AG09319 (cell line): ENCODE results near the gene ATP8B1.
"Not testable (repeated sequence)": the region's sequence is repeated elsewhere in the genome, so short reads cannot be mapped to it uniquely, and the experiment has no call there.

ENCODE experiments used
- DNase-seq: peaks from one replicate; pipeline ENCODE4 v3.0.0-alpha.2; 2010; ENCODE audit warnings: low read depth; ENCODE audit errors: extremely low read depth
- TF ChIP-seq, protein P1 (sequence below): IDR thresholded peaks from 2 replicates; pipeline ENCODE4 v1.5.1; 2011; ENCODE audit warnings: low read depth, mild to moderate bottlenecking, inconsistent platforms, low read length, moderate library complexity

ATP8B1 gene

DNA sequence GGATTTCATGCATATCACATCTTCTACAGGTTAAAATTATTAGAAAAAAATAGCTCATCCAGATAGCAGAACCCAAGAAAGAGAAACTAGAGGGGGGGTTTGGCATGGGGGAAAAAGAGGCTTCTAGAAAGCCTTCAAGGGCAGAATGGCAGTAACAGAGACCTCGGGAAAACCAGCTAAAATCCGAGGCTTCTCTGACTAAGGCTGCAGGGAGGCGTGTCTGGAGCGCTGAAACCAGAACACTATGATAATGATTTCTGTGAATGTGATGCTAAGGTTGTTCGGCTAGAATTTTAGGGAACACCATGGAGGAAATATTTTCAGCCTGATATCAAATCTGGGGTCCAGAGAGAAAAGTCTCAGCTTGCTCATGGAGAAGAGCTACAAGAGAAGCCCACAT lies 73.0 kb downstream of the ATP8B1 start:
- TF ChIP-seq, protein P1, sequence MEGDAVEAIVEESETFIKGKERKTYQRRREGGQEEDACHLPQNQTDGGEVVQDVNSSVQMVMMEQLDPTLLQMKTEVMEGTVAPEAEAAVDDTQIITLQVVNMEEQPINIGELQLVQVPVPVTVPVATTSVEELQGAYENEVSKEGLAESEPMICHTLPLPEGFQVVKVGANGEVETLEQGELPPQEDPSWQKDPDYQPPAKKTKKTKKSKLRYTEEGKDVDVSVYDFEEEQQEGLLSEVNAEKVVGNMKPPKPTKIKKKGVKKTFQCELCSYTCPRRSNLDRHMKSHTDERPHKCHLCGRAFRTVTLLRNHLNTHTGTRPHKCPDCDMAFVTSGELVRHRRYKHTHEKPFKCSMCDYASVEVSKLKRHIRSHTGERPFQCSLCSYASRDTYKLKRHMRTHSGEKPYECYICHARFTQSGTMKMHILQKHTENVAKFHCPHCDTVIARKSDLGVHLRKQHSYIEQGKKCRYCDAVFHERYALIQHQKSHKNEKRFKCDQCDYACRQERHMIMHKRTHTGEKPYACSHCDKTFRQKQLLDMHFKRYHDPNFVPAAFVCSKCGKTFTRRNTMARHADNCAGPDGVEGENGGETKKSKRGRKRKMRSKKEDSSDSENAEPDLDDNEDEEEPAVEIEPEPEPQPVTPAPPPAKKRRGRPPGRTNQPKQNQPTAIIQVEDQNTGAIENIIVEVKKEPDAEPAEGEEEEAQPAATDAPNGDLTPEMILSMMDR = no peak
- no peak for DNase-seq

DNA sequence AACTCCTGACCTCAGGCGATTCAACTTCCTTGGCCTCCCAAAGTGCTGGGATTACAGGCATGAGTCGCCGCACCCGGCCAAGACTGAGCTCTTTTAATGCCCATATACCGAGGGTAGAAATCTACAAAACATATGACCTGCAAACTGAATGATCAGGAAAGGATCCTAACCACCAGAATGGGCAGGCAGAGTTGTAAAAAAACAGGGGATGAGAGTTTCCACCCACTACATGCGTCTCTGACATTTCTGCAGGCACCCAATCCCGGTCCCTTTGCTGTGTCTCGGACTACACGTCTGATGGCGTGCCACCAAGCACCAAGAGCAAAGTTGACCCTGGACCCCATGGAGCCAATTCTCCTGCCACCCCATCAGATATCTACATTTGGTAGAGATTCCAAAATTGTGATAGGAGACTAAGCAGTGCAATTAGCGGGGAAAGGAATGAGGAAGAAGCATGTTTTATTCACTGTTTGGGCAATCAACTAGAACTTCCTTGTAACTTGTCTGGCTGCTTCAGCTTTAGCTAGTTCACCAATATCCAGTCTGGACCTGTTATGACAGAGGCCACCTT lies 74.1 kb downstream of the ATP8B1 start:
- DNase-seq = no peak
- TF ChIP-seq, protein P1 = no peak

DNA sequence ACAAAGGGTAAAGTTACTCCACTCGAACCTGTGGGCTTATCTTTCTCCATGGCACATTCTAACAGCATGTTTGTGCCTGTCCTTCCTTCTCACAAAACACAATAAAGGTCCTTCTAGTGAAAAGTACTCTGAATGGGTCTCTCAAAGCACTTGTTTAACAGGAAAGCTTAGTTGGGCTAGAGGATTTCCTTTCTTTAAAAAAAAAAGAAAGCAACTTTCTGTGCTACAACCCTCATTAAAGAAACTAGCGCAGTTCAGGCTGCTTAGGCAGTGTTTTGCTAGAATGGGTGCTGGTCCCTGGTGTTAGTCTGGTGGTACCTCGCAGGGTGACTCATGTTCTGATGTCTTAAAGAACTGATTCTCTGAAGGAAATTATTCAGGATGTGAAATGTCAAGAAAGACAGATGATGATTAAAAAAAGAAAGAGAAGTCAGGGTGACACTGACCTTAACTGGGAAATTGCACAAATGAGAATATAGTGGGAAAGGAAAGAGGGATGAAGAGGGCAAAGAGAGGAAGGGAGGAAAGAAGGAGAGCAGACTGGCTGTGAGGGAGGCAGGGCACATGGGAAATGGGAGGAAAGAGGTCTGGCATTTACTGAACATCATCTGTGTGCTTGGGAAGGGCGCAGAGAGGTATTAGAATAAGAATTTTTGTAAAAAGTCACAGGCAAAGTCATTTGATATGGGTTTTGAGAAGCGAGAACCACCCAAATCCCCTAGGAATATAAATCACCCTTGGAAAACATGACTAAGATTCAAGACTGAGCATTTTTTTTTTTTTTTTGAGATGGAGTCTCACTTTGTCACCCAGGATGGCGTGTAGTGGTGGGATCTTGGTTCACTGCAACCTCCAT lies 74.9 kb downstream of the ATP8B1 start:
- TF ChIP-seq, protein P1 = no peak
- DNase-seq = no peak

DNA sequence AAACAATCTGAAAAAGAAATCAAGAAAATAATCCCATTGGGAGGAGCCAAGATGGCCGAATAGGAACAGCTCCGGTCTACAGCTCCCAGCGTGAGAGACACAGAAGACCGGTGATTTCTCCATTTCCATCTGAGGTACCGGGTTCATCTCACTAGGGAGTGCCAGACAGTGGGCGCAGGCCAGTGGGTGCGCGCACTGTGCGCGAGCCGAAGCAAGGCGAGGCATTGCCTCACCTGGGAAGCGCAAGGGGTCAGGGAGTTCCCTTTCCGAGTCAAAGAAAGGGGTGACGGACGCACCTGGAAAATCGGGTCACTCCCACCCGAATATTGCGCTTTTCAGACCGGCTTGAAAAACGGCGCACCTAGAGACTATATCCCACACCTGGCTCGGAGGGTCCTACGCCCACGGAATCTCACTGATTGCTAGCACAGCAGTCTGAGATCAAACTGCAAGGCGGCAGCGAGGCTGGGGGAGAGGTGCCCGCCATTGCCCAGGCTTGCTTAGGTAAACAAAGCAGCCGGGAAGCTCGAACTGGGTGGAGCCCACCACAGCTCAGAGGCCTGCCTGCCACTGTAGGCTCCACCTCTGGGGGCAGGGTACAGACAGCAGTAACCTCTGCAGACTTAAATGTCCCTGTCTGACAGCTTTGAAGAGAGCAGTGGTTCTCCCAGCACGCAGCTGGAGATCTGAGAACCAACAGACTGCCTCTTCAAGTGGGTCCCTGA lies 83.7 kb downstream of the ATP8B1 start:
- DNase-seq = not testable (repeated sequence)

DNA sequence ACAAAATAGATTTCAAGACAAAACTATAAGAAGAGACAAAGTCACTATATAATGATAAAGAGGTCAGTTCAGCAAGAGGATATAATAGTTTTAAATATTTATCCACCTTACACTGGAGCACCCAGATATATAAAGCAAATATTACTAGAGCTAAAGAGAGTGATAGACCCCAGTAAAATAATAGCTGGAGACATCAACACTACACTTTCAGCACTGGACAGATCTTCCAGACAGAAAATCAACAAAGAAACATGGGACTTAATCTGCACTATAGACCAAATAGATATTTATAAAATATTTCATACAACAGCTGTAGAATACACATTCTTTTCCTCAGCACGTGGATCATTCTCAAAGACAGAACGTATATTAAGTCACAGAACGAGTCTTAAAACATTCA lies 86.6 kb downstream of the ATP8B1 start:
- TF ChIP-seq, protein P1 = no peak
- DNase-seq = no peak

DNA sequence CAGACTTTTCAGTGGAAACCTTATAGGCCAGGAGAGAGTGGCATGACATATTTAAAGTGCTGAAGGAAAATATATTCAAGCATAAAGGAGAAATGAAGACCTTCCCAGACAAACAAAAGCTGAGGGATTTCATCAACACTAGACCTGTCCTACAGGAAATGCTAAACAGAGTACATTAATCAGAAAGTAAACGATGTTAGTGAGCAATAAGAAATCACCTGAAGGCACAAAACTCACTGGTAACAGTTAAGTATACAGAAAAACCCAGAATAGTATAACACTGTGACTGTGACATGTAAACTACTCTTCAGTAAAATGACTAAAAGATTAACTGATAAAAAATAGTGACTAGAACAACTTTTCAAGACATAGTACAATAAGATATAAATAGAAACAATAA lies 87.4 kb downstream of the ATP8B1 start:
- TF ChIP-seq, protein P1 = no peak
- no peak for DNase-seq

DNA sequence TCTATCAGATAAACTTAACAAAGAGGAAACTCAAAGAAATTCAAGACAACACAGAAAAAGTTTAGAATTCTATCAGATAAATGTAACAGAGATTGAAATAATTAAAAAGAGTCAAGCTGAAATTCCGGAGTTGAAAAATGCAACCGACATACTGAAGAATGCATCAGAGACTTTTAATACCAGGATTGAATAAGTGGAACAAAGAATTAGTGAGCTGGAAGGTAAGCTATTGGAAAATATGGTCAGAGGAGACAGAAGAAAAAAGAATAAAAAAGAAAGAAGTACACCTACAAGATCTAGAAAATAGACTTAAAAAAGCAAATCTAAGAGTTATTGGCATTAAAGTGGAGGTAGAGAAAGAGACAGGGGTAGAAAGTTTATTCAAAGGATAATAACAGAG lies 88.0 kb downstream of the ATP8B1 start:
- TF ChIP-seq, protein P1 = no peak
- no peak for DNase-seq
